Smooth muscle cell (in vitro differentiated cells): ENCODE data around the gene WDR26. TPM values are rescaled to one million over a fixed set of nuclear protein-coding genes. Genes with fewer than 3 reads are reported as not detected.
"Not testable (repeated sequence)": the region's sequence is repeated elsewhere in the genome, so short reads cannot be mapped to it uniquely, and the experiment has no call there.

Source experiments
- DNase-seq: peaks from one replicate; lab custom pipeline; 2025; ENCODE audit not compliant: unreplicated experiment; lab: John Stamatoyannopoulos, UW
- H2AFZ ChIP-seq: fragments of 200-600 bp; sonication (generic); 2 replicates; pipeline ENCODE4 v1.6.0; 2016; ENCODE audit warnings: antibody characterized with exemption, low read depth, mild to moderate bottlenecking
- H3F3A ChIP-seq: fragments of 200-600 bp; sonication (generic); 2 replicates; pipeline ENCODE4 v1.6.0; 2017; ENCODE audit warnings: antibody characterized with exemption, low read depth
- H3K27ac ChIP-seq: fragments of 200-600 bp; sonication (generic); 2 replicates; pipeline ENCODE4 v1.5.1; 2016; ENCODE audit warnings: low read depth, mild to moderate bottlenecking
- H3K27me3 ChIP-seq: fragments of 200-600 bp; sonication (generic); 2 replicates; pipeline ENCODE4 v1.6.1; 2016; ENCODE audit warnings: low read depth, mild to moderate bottlenecking
- H3K36me3 ChIP-seq: fragments of 200-600 bp; sonication (generic); 2 replicates; pipeline ENCODE4 v1.5.1; 2016; ENCODE audit warnings: low read depth
- H3K4me1 ChIP-seq: fragments of 200-600 bp; sonication (generic); 2 replicates; pipeline ENCODE4 v1.5.1; 2016; ENCODE audit warnings: low read depth
- H3K4me2 ChIP-seq: fragments of 200-600 bp; sonication (generic); 2 replicates; pipeline ENCODE4 v1.6.0; 2016; ENCODE audit warnings: mild to moderate bottlenecking
- H3K4me3 ChIP-seq: fragments of 200-600 bp; sonication (generic); 2 replicates; pipeline ENCODE4 v1.5.1; 2016; ENCODE audit warnings: mild to moderate bottlenecking
- H3K79me2 ChIP-seq: fragments of 200-600 bp; sonication (generic); 2 replicates; pipeline ENCODE4 v1.6.0; 2016; ENCODE audit warnings: low read depth, mild to moderate bottlenecking
- H3K9ac ChIP-seq: fragments of 200-600 bp; sonication (generic); 2 replicates; pipeline ENCODE4 v1.6.0; 2016; ENCODE audit warnings: low read depth
- H3K9me3 ChIP-seq: fragments of 200-600 bp; sonication (generic); replicated peaks from 2 replicates; pipeline ENCODE4 v1.5.1; 2016; ENCODE audit warnings: low read depth
- H4K20me1 ChIP-seq: fragments of 200-600 bp; sonication (generic); 2 replicates; pipeline ENCODE4 v1.6.0; 2016; ENCODE audit warnings: low read depth
- WGBS: methylation state at CpG from one replicate; pipeline ENCODE4 v1.1.7; 2016; ENCODE audit warnings: low lambda C conversion rate; 5-methylcytosine and 5-hydroxymethylcytosine counted together
- polyA plus RNA-seq: library from polyadenylated mRNA; unstranded; fragments of >200 nt; fragmentation: Nextera tagmentation; extraction: Ambion mirVana; gene quantifications from 2 replicates; pipeline ENCODE4 v1.2.1, GENCODE V29; 2016
- total RNA-seq: library from RNA; depleted of rRNA; stranded (reverse); fragments of >200 nt; gene quantifications from 2 replicates; pipeline ENCODE4 v1.2.3, GENCODE V29; 2014
- TF ChIP-seq, protein P1 (sequence below): fragments of 200-600 bp; sonication (generic); IDR thresholded peaks from 2 replicates; pipeline ENCODE4 v1.5.1; 2017; ENCODE audit warnings: borderline replicate concordance, mild to moderate bottlenecking, antibody characterized with exemption; ENCODE audit not compliant: insufficient read depth, poor library complexity, severe bottlenecking

WDR26 gene
- total RNA-seq (79.5 and 81.4 TPM in 2 replicates), polyA plus RNA-seq (8.6 and 12.0 TPM in 2 replicates)

DNA sequence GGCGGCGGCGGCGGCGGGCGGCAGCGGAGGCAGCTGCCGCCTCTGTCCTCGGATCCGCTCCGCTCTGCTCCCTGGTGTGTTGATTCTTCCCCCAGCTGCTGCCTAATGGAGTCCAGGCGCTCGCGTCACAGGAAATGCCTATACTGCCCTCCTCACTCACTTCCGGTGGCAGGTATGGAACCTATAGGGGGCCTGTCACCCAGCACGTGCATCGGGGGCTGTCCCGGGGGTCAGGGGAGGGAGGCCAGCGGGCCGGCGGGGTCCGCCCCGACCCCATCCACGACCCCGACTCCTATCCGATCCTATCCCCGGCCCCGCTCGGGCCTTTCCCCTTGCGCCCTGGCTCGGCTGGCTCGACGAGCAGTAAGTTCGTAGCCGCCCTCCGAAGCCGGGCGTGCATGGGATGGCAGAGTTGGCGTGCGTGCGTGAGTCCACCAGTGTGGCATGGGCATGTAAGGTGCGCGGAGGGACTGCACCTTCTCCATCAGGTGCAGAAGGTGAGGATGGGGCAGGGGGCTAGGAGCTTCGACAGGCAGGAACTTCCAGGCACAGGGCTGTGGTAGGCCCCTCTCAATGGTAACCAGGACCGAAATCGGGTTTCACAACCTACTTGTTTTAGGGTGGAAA, at the start of gene WDR26:
Gene WDR26, minus strand, starts transcription at position 107 of the 627 bp plus-strand sequence.
- no peaks in the 10 kb centered on the region for H3K27me3 ChIP-seq
- peaks cover 43% of the 10 kb centered on the region for H4K20me1 ChIP-seq
- peaks cover 43% of the 10 kb centered on the region for H3K4me1 ChIP-seq
- TF ChIP-seq, protein P1, sequence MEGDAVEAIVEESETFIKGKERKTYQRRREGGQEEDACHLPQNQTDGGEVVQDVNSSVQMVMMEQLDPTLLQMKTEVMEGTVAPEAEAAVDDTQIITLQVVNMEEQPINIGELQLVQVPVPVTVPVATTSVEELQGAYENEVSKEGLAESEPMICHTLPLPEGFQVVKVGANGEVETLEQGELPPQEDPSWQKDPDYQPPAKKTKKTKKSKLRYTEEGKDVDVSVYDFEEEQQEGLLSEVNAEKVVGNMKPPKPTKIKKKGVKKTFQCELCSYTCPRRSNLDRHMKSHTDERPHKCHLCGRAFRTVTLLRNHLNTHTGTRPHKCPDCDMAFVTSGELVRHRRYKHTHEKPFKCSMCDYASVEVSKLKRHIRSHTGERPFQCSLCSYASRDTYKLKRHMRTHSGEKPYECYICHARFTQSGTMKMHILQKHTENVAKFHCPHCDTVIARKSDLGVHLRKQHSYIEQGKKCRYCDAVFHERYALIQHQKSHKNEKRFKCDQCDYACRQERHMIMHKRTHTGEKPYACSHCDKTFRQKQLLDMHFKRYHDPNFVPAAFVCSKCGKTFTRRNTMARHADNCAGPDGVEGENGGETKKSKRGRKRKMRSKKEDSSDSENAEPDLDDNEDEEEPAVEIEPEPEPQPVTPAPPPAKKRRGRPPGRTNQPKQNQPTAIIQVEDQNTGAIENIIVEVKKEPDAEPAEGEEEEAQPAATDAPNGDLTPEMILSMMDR = no peak
- peak within 1 kb of the TSS; percentile 97 for H3K4me2 ChIP-seq
- no peaks in the 10 kb centered on the region for H3K36me3 ChIP-seq
- no peaks in the 10 kb centered on the region for H3K9me3 ChIP-seq
- H3K4me3 ChIP-seq = peak within 1 kb of the TSS; percentile 90
- WGBS = 1% methylated on average over 33 of the region's 46 CpGs
- peaks cover 76% of the 10 kb centered on the region for H3K79me2 ChIP-seq
- H3K27ac ChIP-seq = peak within 1 kb of the TSS; percentile 84
- peak within 1 kb of the TSS; percentile 92 for H3K9ac ChIP-seq
- peak; percentile 71 for DNase-seq
- H2AFZ ChIP-seq = peak within 1 kb of the TSS; percentile 93
- H3F3A ChIP-seq = peaks cover 20% of the 10 kb centered on the region

DNA sequence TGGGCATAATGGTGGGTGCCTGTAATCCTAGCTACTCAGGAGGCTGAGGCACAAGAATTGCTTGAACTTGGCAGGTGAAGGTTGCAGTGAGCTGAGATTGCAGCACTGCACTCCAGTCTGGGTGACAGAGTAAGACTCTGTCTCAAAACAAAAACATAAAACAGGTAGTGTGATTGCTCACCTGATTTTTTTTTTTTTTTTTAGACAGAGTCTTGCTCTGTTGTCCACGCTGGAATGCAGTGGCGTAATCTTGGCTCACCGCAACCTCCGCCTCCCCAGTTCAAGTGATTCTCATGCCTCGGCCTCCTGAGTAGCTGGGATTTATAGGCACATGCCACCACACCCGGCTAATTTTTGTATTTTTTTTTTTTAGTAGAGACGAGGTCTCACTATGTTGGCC, 48.6 kb upstream of the WDR26 start:
- H3K4me2 ChIP-seq, H3K9me3 ChIP-seq, H2AFZ ChIP-seq, H3K27me3 ChIP-seq, H3K79me2 ChIP-seq, H3K9ac ChIP-seq, H3F3A ChIP-seq, H3K27ac ChIP-seq, DNase-seq, H3K4me3 ChIP-seq, H3K36me3 ChIP-seq, H4K20me1 ChIP-seq, H3K4me1 ChIP-seq: not testable (repeated sequence)
- WGBS = 89% methylated on average over 7 of the region's 7 CpGs

DNA sequence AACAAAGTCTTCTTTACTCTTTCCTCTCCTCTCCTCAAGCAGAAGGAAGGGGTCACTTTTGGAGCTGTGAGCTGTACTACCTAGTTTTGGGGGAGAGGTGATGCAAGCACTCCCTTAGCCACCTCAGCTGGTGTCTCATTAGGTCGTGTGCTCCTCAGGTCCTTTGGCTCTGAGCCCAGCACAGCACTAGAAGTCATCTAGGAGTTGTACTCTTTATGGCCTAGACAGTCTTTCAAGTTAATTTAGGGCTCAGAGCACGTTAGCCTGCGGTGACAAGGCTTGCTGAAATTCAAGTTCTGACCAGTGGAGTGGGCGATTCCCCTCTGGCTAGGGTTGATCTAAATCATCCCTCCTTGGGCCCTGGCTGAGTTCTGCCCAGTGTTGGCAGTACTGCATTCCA, 48.0 kb upstream of the WDR26 start:
- H3K27me3 ChIP-seq = no peaks in the 10 kb centered on the region
- H3K4me3 ChIP-seq = no peak overlapping the region
- no peaks in the 10 kb centered on the region for H3K4me1 ChIP-seq
- H3F3A ChIP-seq = no peaks in the 10 kb centered on the region
- H3K27ac ChIP-seq = no peak overlapping the region
- H2AFZ ChIP-seq = no peak overlapping the region
- H3K36me3 ChIP-seq = no peaks in the 10 kb centered on the region
- no peak overlapping the region for H3K9ac ChIP-seq
- no peak overlapping the region for H3K4me2 ChIP-seq
- no peak for DNase-seq
- 78% methylated on average over 4 of the region's 4 CpGs for WGBS
- no peaks in the 10 kb centered on the region for H3K9me3 ChIP-seq
- TF ChIP-seq, protein P1 = no peak
- no peaks in the 10 kb centered on the region for H3K79me2 ChIP-seq
- no peaks in the 10 kb centered on the region for H4K20me1 ChIP-seq

DNA sequence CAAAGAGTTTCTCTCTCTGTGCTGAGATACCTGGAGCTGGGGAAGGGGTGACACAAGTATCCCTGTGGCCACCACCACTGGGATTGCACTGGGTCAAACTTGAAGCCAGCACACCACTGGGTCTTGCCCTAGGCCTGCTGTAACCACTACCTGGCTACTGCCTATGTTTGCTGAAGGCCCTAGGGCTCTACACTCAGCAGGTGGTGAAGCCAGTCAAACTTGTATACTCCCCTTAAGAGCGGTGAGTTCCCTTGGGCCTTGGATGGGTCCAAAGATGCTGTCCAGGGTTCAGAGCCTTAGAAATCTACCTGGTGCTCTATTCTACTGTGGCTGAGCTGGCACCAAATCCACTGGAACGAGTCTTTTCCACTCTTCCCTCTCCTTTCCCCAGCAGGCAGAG, 47.0 kb upstream of the WDR26 start:
- Histone ChIP-seq H3F3A (no peaks in the 10 kb centered on the region), H3K4me2 (no peak overlapping the region), H3K4me1 (no peaks in the 10 kb centered on the region), H3K9me3 (no peaks in the 10 kb centered on the region), H4K20me1 (no peaks in the 10 kb centered on the region), H3K79me2 (no peaks in the 10 kb centered on the region), H3K9ac (no peak overlapping the region), H2AFZ (no peak overlapping the region), H3K27me3 (no peaks in the 10 kb centered on the region), H3K4me3 (no peak overlapping the region), H3K36me3 (no peaks in the 10 kb centered on the region), H3K27ac (no peak overlapping the region)
- TF ChIP-seq, protein P1 = no peak
- no peak for DNase-seq
- 76% methylated on average over 2 of the region's 2 CpGs for WGBS

DNA sequence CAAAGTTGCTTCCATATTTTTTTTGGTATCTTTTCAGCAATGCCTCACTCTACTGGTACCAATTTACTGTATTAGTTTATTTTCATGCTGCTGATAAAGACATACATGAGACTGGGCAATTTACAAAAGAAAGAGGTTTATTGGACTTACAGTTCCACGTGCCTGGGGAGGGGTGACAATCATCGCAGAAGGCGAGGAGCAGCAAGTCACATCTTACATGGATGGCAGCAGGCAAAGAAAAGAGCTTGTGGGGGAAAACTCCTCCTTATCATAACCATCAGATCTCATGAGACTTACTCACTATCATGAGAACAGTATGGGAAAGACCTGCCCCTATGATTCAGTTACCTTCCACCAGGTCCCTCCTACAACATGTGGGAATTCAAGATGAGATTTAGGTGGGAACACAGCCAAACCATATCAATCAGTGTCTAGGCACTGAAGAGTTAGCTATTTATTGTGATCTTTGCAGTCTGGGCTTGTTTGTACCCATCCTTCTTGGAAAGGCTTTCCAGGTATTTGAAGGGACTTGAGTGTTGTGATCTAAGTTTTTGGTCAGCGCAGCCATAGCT, 46.4 kb upstream of the WDR26 start:
- not testable (repeated sequence) for H3K79me2 ChIP-seq, H3K27ac ChIP-seq
- WGBS = 93% methylated on average over 4 of the region's 4 CpGs

DNA sequence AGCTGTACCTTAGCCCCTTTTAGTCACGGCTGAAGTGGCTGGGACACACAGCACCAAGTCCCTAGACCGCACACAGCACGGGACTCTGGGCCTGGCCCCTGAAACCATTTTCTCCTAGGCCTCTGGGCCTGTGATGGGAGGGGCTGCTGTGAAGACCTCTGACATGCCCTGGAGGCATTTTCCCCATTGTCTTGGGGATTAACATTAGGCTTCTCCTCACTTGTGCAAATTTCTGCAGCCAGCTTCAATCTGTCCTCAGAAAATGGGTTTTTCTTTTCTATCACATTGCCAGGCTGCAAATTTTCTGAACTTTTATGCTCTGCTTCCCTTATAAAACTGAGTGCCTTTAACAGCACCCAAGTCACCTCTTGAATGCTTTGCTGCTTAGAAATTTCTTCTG, 45.6 kb upstream of the WDR26 start:
- H3K79me2 ChIP-seq, H3K36me3 ChIP-seq, H4K20me1 ChIP-seq, H2AFZ ChIP-seq, H3K4me2 ChIP-seq, H3K9me3 ChIP-seq, H3K4me3 ChIP-seq, H3K9ac ChIP-seq, H3K27ac ChIP-seq, H3K4me1 ChIP-seq, H3F3A ChIP-seq, H3K27me3 ChIP-seq, DNase-seq: not testable (repeated sequence)
- 93% methylated on average over 3 of the region's 3 CpGs for WGBS

More for the DNA sequence above, 46.4 kb upstream of the WDR26 start:
- H3K36me3 ChIP-seq, H3K4me2 ChIP-seq, H3K4me1 ChIP-seq, H3K9ac ChIP-seq, H2AFZ ChIP-seq, H3K27me3 ChIP-seq, DNase-seq, H3F3A ChIP-seq, H3K4me3 ChIP-seq, H4K20me1 ChIP-seq, H3K9me3 ChIP-seq: not testable (repeated sequence)
